Esophagus squamous epithelium (tissue), 4 donors: ENCODE data around the gene ADIG.

Experiments used
- CTCF ChIP-seq, 6 experiments: fragments of 450-650 bp in 4 of 6; fragments of 200-600 bp in 2 of 6; sonication (generic) in 2 of 6; IDR thresholded peaks; one replicate each; pipeline ENCODE4 v1.5.1; 2016 to 2019; ENCODE audit warnings: antibody characterized with exemption in 6 of 6, mild to moderate bottlenecking in 4 of 6, moderate library complexity in 4 of 6
- POLR2A ChIP-seq, 4 donors: fragments of 450-650 bp; IDR thresholded peaks; one replicate each; pipeline ENCODE4 v1.6.1; 2017; ENCODE audit warnings: antibody characterized with exemption in 4 of 4, mild to moderate bottlenecking in 4 of 4, moderate library complexity in 3 of 4

GRCh38 chr20:38589351-38589750 lies 8.4 kb downstream of the ADIG start:
- TF ChIP-seq CTCF (IDR thresholded peaks at IDR 0.05) (no peak), POLR2A (IDR thresholded peaks at IDR 0.05) (no peak)
